ENCODE results near the gene ATG16L1.

Gene ATG16L1

DNA sequence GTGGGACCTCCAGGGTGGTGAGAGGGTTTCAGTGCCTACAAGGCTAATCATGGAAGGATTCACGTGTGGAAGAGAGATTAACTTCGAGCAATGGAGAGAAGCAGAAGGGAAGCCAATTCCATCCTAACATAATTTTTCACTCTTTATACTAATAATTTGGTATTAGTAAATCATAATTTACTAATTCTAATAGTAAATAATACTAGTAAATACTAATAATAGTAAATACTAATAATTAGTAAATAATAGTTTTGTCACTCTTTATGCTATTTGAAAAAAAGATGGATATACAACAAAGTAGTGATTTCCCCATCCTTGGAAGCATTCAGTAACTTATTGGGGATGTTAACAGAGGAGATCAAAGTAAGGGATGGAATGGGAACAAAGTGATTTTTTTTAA, 49.8 kb downstream of the ATG16L1 start:
- no peak overlapping the region for H3K23ac ChIP-seq (ENCODE audit: low read length)

DNA sequence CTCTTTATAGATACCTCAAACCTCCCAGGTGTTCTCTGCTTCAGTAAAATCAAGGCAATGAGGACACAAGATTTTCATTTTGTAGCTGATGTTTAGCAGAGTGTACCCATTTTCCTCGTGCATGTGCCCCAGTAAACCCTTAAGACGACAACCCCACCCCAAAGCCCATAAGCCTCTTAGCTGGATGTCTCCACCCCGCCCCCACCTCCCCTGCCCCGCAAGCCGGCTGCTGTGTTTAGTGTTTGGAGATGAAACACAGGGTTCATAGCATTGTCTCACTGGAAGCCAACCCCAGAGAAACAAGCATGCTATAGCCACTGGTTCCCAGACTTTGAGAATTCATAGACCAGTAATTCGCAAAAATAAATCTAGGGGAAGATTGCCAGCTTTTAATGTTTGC, 50.3 kb downstream of the ATG16L1 start:
- H4K5ac ChIP-seq (ENCODE audit: low read length): no peak overlapping the region
- H2BK120ac ChIP-seq (ENCODE audit: low read depth, low read length): no peak overlapping the region
- H3K23ac ChIP-seq (ENCODE audit: low read length): no peak overlapping the region
- no peak overlapping the region for H2AK5ac ChIP-seq (ENCODE audit: low read length)
- H3K79me1 ChIP-seq (ENCODE audit: low read length): no peaks in the 10 kb centered on the region
- H3K56ac ChIP-seq (ENCODE audit: low read length): no peak overlapping the region
- H3K27ac ChIP-seq (ENCODE audit: low read depth, low read length): no peak overlapping the region
- H3K9ac ChIP-seq (ENCODE audit: low read length): no peak overlapping the region
- DNase-seq: no peak
- H4K8ac ChIP-seq (ENCODE audit: low read depth, low read length): no peak overlapping the region
- H3K27me3 ChIP-seq (ENCODE audit: insufficient read depth, low read length, poor library complexity): no peaks in the 10 kb centered on the region
- H2BK5ac ChIP-seq (ENCODE audit: low read length): no peak overlapping the region
- H3K4me1 ChIP-seq (ENCODE audit: control insufficient read depth, low read depth, low read length): no peaks in the 10 kb centered on the region
- H2BK15ac ChIP-seq (replicated peaks; ENCODE audit: low read depth): no peak overlapping the region
- no peak overlapping the region for H3K4me3 ChIP-seq (ENCODE audit: low read length)
- peaks cover 2% of the 10 kb centered on the region for H3K36me3 ChIP-seq (ENCODE audit: control insufficient read depth, insufficient read depth, low read length)
- H3K18ac ChIP-seq (ENCODE audit: low read length): no peak overlapping the region
- WGBS (ENCODE audit: extremely low coverage, insufficient coverage, low lambda C conversion rate): no CpG with 5 or more reads among the region's 6 CpGs
- no peak overlapping the region for H3K4me2 ChIP-seq (ENCODE audit: low read length)
- H3K4ac ChIP-seq (ENCODE audit: low read depth, low read length): no peak overlapping the region
- no peaks in the 10 kb centered on the region for H3K79me2 ChIP-seq (ENCODE audit: control insufficient read depth, insufficient read depth, low read length)

More for the DNA sequence above, 49.8 kb downstream of the ATG16L1 start:
- no peak overlapping the region for H2BK15ac ChIP-seq (replicated peaks; ENCODE audit: low read depth)
- no CpG with 5 or more reads among the region's 2 CpGs for WGBS (ENCODE audit: extremely low coverage, insufficient coverage, low lambda C conversion rate)
- no peak for DNase-seq
- H3K18ac ChIP-seq (ENCODE audit: low read length): no peak overlapping the region
- H2BK120ac ChIP-seq (ENCODE audit: low read depth, low read length): no peak overlapping the region
- H4K5ac ChIP-seq (ENCODE audit: low read length): no peak overlapping the region
- no peaks in the 10 kb centered on the region for H3K4me1 ChIP-seq (ENCODE audit: control insufficient read depth, low read depth, low read length)
- no peak overlapping the region for H3K56ac ChIP-seq (ENCODE audit: low read length)
- H3K4me3 ChIP-seq (ENCODE audit: low read length): no peak overlapping the region
- no peak overlapping the region for H3K4ac ChIP-seq (ENCODE audit: low read depth, low read length)
- H3K4me2 ChIP-seq (ENCODE audit: low read length): no peak overlapping the region
- no peaks in the 10 kb centered on the region for H3K27me3 ChIP-seq (ENCODE audit: insufficient read depth, low read length, poor library complexity)
- no peaks in the 10 kb centered on the region for H3K79me2 ChIP-seq (ENCODE audit: control insufficient read depth, insufficient read depth, low read length)
- H4K8ac ChIP-seq (ENCODE audit: low read depth, low read length): no peak overlapping the region
- peaks cover 3% of the 10 kb centered on the region for H3K36me3 ChIP-seq (ENCODE audit: control insufficient read depth, insufficient read depth, low read length)
- no peak overlapping the region for H2BK5ac ChIP-seq (ENCODE audit: low read length)
- no peaks in the 10 kb centered on the region for H3K79me1 ChIP-seq (ENCODE audit: low read length)
- no peak overlapping the region for H3K9ac ChIP-seq (ENCODE audit: low read length)
- no peak overlapping the region for H3K27ac ChIP-seq (ENCODE audit: low read depth, low read length)
- H2AK5ac ChIP-seq (ENCODE audit: low read length): no peak overlapping the region

DNA sequence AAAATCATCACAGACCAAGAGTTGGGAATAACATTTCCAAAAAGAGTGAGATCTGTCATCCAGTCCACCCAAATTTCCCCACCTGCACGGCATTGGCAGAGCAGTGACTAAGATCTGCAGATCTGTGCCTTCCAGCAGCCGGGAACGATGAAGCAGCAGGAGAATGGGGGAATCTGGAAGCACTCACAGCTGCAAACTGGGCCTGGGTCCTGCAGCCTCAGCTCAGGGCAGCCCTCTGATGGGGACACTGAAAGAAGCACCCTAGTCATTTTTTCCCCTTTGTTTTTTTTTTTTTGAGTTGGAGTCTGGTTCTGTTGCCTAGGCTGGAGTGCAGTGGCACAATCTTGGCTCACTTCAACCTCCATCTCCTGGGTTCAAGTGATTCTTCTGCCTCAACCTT, 51.8 kb downstream of the ATG16L1 start:
- H4K8ac ChIP-seq (ENCODE audit: low read depth, low read length): no peak overlapping the region

DNA sequence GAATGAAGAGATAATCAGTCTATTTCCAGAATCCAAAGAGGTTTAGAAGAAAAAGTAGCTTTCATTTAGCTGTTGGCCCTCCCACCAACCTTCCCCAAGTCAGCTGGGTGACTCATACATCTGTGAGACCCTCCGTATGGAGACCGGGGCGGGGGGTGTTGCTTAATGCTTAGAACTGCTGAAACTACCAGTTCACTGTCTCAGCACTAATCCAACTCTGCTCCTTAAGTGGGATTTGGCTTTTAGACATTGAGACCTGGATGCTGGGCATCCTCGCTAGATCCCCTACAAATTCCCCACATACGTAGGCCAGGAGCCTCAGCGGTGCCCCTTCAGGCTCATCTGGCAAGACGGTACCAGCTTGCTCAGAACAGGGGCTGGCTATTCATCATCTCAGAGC, 56.1 kb downstream of the ATG16L1 start, which contains the start of gene SAG:
Gene SAG, plus strand, starts transcription at position 252 of the 400 bp plus-strand sequence. CDS start 1,374 bp downstream, outside the sequence.
- Histone ChIP-seq H3K4me2 (ENCODE audit: low read length) (no peak within 1 kb of the TSS), H3K36me3 (ENCODE audit: control insufficient read depth, insufficient read depth, low read length) (no peaks in the 10 kb centered on the region), H2BK15ac (replicated peaks; ENCODE audit: low read depth) (no peak within 1 kb of the TSS), H4K8ac (ENCODE audit: low read depth, low read length) (no peak within 1 kb of the TSS), H3K23ac (ENCODE audit: low read length) (no peak within 1 kb of the TSS), H3K4me1 (ENCODE audit: control insufficient read depth, low read depth, low read length) (no peaks in the 10 kb centered on the region), H4K5ac (ENCODE audit: low read length) (no peak within 1 kb of the TSS), H2AK5ac (ENCODE audit: low read length) (no peak within 1 kb of the TSS), H3K27me3 (ENCODE audit: insufficient read depth, low read length, poor library complexity) (no peaks in the 10 kb centered on the region), H3K9ac (ENCODE audit: low read length) (no peak within 1 kb of the TSS), H3K79me1 (ENCODE audit: low read length) (no peaks in the 10 kb centered on the region), H3K18ac (ENCODE audit: low read length) (no peak within 1 kb of the TSS), H3K56ac (ENCODE audit: low read length) (no peak within 1 kb of the TSS), H3K27ac (ENCODE audit: low read depth, low read length) (no peak within 1 kb of the TSS), H3K4ac (ENCODE audit: low read depth, low read length) (no peak within 1 kb of the TSS), H2BK5ac (ENCODE audit: low read length) (no peak within 1 kb of the TSS), H3K4me3 (ENCODE audit: low read length) (no peak within 1 kb of the TSS), H3K79me2 (ENCODE audit: control insufficient read depth, insufficient read depth, low read length) (no peaks in the 10 kb centered on the region), H2BK120ac (ENCODE audit: low read depth, low read length) (no peak within 1 kb of the TSS)
- DNase-seq: no peak
- WGBS (ENCODE audit: extremely low coverage, insufficient coverage, low lambda C conversion rate): no CpG with 5 or more reads among the region's 7 CpGs

More for the DNA sequence above, 51.8 kb downstream of the ATG16L1 start:
- Histone ChIP-seq H4K5ac (ENCODE audit: low read length) (no peak overlapping the region), H3K4me2 (ENCODE audit: low read length) (no peak overlapping the region), H3K18ac (ENCODE audit: low read length) (no peak overlapping the region), H2BK15ac (replicated peaks; ENCODE audit: low read depth) (no peak overlapping the region), H2BK5ac (ENCODE audit: low read length) (no peak overlapping the region), H2AK5ac (ENCODE audit: low read length) (no peak overlapping the region), H3K9ac (ENCODE audit: low read length) (no peak overlapping the region), H3K27ac (ENCODE audit: low read depth, low read length) (no peak overlapping the region), H3K36me3 (ENCODE audit: control insufficient read depth, insufficient read depth, low read length) (peaks cover 2% of the 10 kb centered on the region), H3K27me3 (ENCODE audit: insufficient read depth, low read length, poor library complexity) (no peaks in the 10 kb centered on the region), H3K79me2 (ENCODE audit: control insufficient read depth, insufficient read depth, low read length) (no peaks in the 10 kb centered on the region), H3K79me1 (ENCODE audit: low read length) (no peaks in the 10 kb centered on the region), H3K4me1 (ENCODE audit: control insufficient read depth, low read depth, low read length) (no peaks in the 10 kb centered on the region), H3K56ac (ENCODE audit: low read length) (no peak overlapping the region), H3K4ac (ENCODE audit: low read depth, low read length) (no peak overlapping the region), H2BK120ac (ENCODE audit: low read depth, low read length) (no peak overlapping the region), H3K4me3 (ENCODE audit: low read length) (no peak overlapping the region), H3K23ac (ENCODE audit: low read length) (no peak overlapping the region)
- WGBS (ENCODE audit: extremely low coverage, insufficient coverage, low lambda C conversion rate): no CpG with 5 or more reads among the region's 3 CpGs
- peak; percentile 29 for DNase-seq

DNA sequence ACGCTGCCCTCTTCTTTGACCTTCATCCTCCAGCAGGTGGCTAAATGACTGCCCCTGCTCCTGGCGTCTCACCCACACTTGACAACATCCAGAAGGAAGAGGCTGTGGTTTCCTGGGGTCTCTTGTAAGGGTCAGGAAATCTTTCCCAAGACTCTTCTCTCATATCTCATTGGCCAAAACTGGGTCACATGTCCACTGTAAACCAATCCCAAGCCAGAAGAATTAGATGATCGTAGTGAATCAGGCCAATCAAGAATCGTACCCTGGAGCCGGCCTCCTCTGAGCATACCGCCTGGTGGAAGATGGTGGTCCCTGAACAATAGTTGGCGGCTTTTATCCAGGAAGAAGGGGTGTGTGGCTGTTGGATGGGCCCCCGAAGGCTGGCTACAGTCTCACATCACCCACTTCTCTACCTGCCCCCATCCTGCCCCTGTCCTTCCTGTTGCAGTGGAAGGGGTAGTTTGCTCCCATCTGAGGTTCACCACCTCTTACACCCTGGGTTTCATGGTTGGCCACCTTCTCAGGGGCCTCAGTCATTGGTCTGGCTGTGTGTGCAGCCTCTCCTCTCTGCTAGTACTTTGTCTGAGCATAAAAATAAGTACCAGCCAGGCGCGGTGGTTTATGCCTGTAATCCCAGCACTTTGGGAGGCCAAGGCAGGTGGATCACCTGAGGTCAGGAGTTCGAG, 59.9 kb downstream of the ATG16L1 start:
- no peak overlapping the region for H3K56ac ChIP-seq (ENCODE audit: low read length)
- no peak overlapping the region for H3K9ac ChIP-seq (ENCODE audit: low read length)
- H2BK120ac ChIP-seq (ENCODE audit: low read depth, low read length): no peak overlapping the region
- no peak overlapping the region for H3K4me3 ChIP-seq (ENCODE audit: low read length)
- H3K23ac ChIP-seq (ENCODE audit: low read length): no peak overlapping the region
- H2AK5ac ChIP-seq (ENCODE audit: low read length): no peak overlapping the region
- H3K4me2 ChIP-seq (ENCODE audit: low read length): no peak overlapping the region
- H2BK5ac ChIP-seq (ENCODE audit: low read length): no peak overlapping the region
- DNase-seq: no peak
- no peak overlapping the region for H4K5ac ChIP-seq (ENCODE audit: low read length)
- H3K27me3 ChIP-seq (ENCODE audit: insufficient read depth, low read length, poor library complexity): no peaks in the 10 kb centered on the region
- H3K36me3 ChIP-seq (ENCODE audit: control insufficient read depth, insufficient read depth, low read length): no peaks in the 10 kb centered on the region
- H3K18ac ChIP-seq (ENCODE audit: low read length): no peak overlapping the region
- H3K27ac ChIP-seq (ENCODE audit: low read depth, low read length): no peak overlapping the region
- no peaks in the 10 kb centered on the region for H3K79me1 ChIP-seq (ENCODE audit: low read length)
- no peak overlapping the region for H3K4ac ChIP-seq (ENCODE audit: low read depth, low read length)
- no peaks in the 10 kb centered on the region for H3K79me2 ChIP-seq (ENCODE audit: control insufficient read depth, insufficient read depth, low read length)
- no CpG with 5 or more reads among the region's 11 CpGs for WGBS (ENCODE audit: extremely low coverage, insufficient coverage, low lambda C conversion rate)
- H2BK15ac ChIP-seq (replicated peaks; ENCODE audit: low read depth): no peak overlapping the region
- H4K8ac ChIP-seq (ENCODE audit: low read depth, low read length): no peak overlapping the region
- no peaks in the 10 kb centered on the region for H3K4me1 ChIP-seq (ENCODE audit: control insufficient read depth, low read depth, low read length)

DNA sequence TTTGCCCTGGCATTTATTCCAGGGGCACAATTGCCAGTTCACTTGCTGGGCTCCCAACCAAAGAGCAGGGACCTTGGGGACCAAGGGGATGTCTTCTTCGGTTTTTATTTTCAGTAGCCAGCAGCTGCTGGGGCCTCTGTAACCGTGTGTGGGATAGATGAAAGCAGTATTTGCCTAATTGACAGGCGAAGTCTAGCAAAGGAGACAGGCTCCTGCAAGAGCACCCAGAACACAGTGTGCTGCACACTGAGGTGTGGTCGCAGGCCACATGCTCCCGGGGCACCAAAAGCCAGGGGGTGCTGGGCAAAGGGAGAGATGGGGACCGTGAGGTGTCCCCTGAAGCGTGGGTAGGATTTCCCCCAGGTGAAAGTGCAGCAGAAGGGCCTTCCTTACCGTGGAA, 61.4 kb downstream of the ATG16L1 start:
- Histone ChIP-seq H3K23ac (ENCODE audit: low read length) (no peak overlapping the region), H3K56ac (ENCODE audit: low read length) (no peak overlapping the region), H3K18ac (ENCODE audit: low read length) (no peak overlapping the region), H2BK15ac (replicated peaks; ENCODE audit: low read depth) (no peak overlapping the region), H3K9ac (ENCODE audit: low read length) (no peak overlapping the region), H3K79me1 (ENCODE audit: low read length) (no peaks in the 10 kb centered on the region), H3K36me3 (ENCODE audit: control insufficient read depth, insufficient read depth, low read length) (no peaks in the 10 kb centered on the region), H3K4ac (ENCODE audit: low read depth, low read length) (no peak overlapping the region), H4K8ac (ENCODE audit: low read depth, low read length) (no peak overlapping the region), H3K4me2 (ENCODE audit: low read length) (no peak overlapping the region), H3K79me2 (ENCODE audit: control insufficient read depth, insufficient read depth, low read length) (no peaks in the 10 kb centered on the region), H3K4me3 (ENCODE audit: low read length) (no peak overlapping the region), H2BK120ac (ENCODE audit: low read depth, low read length) (no peak overlapping the region), H2AK5ac (ENCODE audit: low read length) (no peak overlapping the region), H2BK5ac (ENCODE audit: low read length) (no peak overlapping the region), H4K5ac (ENCODE audit: low read length) (no peak overlapping the region), H3K4me1 (ENCODE audit: control insufficient read depth, low read depth, low read length) (no peaks in the 10 kb centered on the region), H3K27ac (ENCODE audit: low read depth, low read length) (no peak overlapping the region), H3K27me3 (ENCODE audit: insufficient read depth, low read length, poor library complexity) (no peaks in the 10 kb centered on the region)
- whole genome bisulfite sequencing (ENCODE audit: extremely low coverage, insufficient coverage, low lambda C conversion rate): no CpG with 5 or more reads among the region's 8 CpGs
- no peak for DNase-seq

All from mesendoderm (in vitro differentiated cells).